ENCODE measurements around the gene TFAM.

DNA sequence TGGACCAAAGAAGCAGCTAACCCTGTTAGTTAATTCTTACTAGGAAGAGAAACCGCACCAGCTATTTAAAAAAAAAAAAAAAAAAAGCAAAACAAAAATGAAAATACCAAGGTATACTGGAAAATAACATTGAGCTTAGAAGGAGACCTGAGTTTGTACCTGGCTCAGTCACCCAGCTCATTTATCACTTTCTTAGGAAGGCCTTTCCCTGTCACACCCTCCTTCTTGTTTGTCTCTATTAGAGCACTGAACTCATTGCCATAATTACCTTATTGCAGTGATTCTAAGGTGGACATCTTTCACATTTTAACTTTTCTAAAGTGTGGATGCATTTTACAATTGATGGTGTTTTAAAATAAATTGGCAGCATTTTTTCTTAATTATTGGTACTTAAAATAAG lies 26.3 kb upstream of the TFAM start:
- no peak for TF ChIP-seq TCF12 (IDR thresholded peaks at IDR 0.05; ENCODE audit: low read depth, low read length)
- no peak for TF ChIP-seq POLR2A (IDR thresholded peaks at IDR 0.05; ENCODE audit: control extremely low read depth in 1 of 2, low read depth in 2 of 2, low read length in 2 of 2)
- TF ChIP-seq, protein P1, sequence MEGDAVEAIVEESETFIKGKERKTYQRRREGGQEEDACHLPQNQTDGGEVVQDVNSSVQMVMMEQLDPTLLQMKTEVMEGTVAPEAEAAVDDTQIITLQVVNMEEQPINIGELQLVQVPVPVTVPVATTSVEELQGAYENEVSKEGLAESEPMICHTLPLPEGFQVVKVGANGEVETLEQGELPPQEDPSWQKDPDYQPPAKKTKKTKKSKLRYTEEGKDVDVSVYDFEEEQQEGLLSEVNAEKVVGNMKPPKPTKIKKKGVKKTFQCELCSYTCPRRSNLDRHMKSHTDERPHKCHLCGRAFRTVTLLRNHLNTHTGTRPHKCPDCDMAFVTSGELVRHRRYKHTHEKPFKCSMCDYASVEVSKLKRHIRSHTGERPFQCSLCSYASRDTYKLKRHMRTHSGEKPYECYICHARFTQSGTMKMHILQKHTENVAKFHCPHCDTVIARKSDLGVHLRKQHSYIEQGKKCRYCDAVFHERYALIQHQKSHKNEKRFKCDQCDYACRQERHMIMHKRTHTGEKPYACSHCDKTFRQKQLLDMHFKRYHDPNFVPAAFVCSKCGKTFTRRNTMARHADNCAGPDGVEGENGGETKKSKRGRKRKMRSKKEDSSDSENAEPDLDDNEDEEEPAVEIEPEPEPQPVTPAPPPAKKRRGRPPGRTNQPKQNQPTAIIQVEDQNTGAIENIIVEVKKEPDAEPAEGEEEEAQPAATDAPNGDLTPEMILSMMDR (IDR thresholded peaks at IDR 0.05; ENCODE audit: control extremely low read depth in 1 of 3, insufficient read depth in 1 of 3, low read depth in 1 of 3, low read length in 3 of 3) = no peak

All from H1 (cell line).